GM12878 (cell line): ENCODE measurements around the gene PEX26.

Experiments
- BRCA1 ChIP-seq: IDR thresholded peaks from 2 replicates; pipeline ENCODE4 v1.6.1; 2011; ENCODE audit warnings: low read depth, low read length, improper control_type of control experiment
- JUNB ChIP-seq: IDR thresholded peaks from 2 replicates; pipeline ENCODE4 v1.6.1; 2016; ENCODE audit warnings: antibody characterized with exemption, mild to moderate bottlenecking
- MAX ChIP-seq: IDR thresholded peaks from 2 replicates; pipeline ENCODE4 v1.6.1; 2012; ENCODE audit warnings: low read depth, low read length, improper control_type of control experiment
- MEF2A ChIP-seq: IDR thresholded peaks from 2 replicates; pipeline ENCODE4 v1.6.1; 2011; ENCODE audit warnings: low read depth, mild to moderate bottlenecking, low read length, moderate library complexity; ENCODE audit not compliant: insufficient read depth
- MYB ChIP-seq: fragments of 150-350 bp; IDR thresholded peaks from 2 replicates; pipeline ENCODE4 v1.6.1; 2014; ENCODE audit warnings: mild to moderate bottlenecking, low read depth, low read length, borderline replicate concordance
- NFXL1 ChIP-seq: fragments of 450-650 bp; IDR thresholded peaks from 2 replicates; pipeline ENCODE4 v1.6.1; 2017; ENCODE audit warnings: antibody characterized with exemption, mild to moderate bottlenecking, borderline replicate concordance
- RAD21 ChIP-seq: IDR thresholded peaks from 2 replicates; pipeline ENCODE4 v1.6.1; 2011; ENCODE audit warnings: mild to moderate bottlenecking, low read depth, low read length, moderate library complexity; ENCODE audit not compliant: insufficient read depth
- SPI1 ChIP-seq: IDR thresholded peaks from 2 replicates; pipeline ENCODE4 v1.6.1; 2011; ENCODE audit warnings: low read depth, mild to moderate bottlenecking, low read length, moderate library complexity, borderline replicate concordance; ENCODE audit not compliant: insufficient read depth
- SREBF2 ChIP-seq: IDR thresholded peaks from 2 replicates; pipeline ENCODE4 v1.6.1; 2012; ENCODE audit warnings: mild to moderate bottlenecking, low read length
- TAF1 ChIP-seq: IDR thresholded peaks from 2 replicates; pipeline ENCODE4 v1.6.1; 2011; ENCODE audit warnings: mild to moderate bottlenecking, low read depth, low read length, borderline replicate concordance
- USF2 ChIP-seq: IDR thresholded peaks from 2 replicates; pipeline ENCODE4 v1.6.1; 2011; ENCODE audit warnings: low read depth, low read length, improper control_type of control experiment, borderline replicate concordance

GRCh38 chr22:18136563-18137320 lies 59.0 kb downstream of the PEX26 start:
- TF ChIP-seq NFXL1: no peak
- no peak for TF ChIP-seq SREBF2
- no peak for TF ChIP-seq USF2
- no peak for TF ChIP-seq MAX
- no peak for TF ChIP-seq JUNB
- TF ChIP-seq TAF1: no peak
- no peak for TF ChIP-seq SPI1
- TF ChIP-seq MYB: no peak
- no peak for TF ChIP-seq MEF2A
- TF ChIP-seq RAD21: no peak
- TF ChIP-seq BRCA1: no peak
